SK-N-SH treated with all-trans-retinoic acid at 6 μM for 48 hours (cell line): Measurements from ENCODE around the gene ERBIN.

Experiments used
- ATAC-seq: fragments of 200-7000 bp; cut with Tn5 transposase; 3 replicates; pipeline ENCODE4 v1.9.1; 2020; ENCODE audit warnings: mild to moderate bottlenecking, moderate library complexity
- BACH2 ChIP-seq: fragments of 250-450 bp; sonication (Bioruptor Pico); IDR thresholded peaks from 2 replicates; pipeline ENCODE4 v1.9.0; 2021; ENCODE audit warnings: mild to moderate bottlenecking, borderline replicate concordance
- CREB5 ChIP-seq: fragments of 250-450 bp; sonication (Bioruptor Pico); IDR thresholded peaks from 2 replicates; pipeline ENCODE4 v1.5.1; 2020; ENCODE audit warnings: low read depth, mild to moderate bottlenecking, moderate library complexity
- CSDC2 ChIP-seq: fragments of 250-450 bp; sonication (Bioruptor Pico); IDR thresholded peaks from 2 replicates; pipeline ENCODE4 v1.5.0; 2020; ENCODE audit warnings: mild to moderate bottlenecking, moderate library complexity
- ESRRG ChIP-seq: fragments of 250-450 bp; sonication (Bioruptor Pico); IDR thresholded peaks from 2 replicates; pipeline ENCODE4 v1.6.1; 2021; ENCODE audit warnings: mild to moderate bottlenecking
- ISL1 ChIP-seq: fragments of 250-450 bp; sonication (Bioruptor Pico); IDR thresholded peaks from 2 replicates; pipeline ENCODE4 v2.1.2; 2022; ENCODE audit warnings: mild to moderate bottlenecking, moderate library complexity
- OSR1 ChIP-seq: fragments of 250-450 bp; sonication (Bioruptor Pico); IDR thresholded peaks from 2 replicates; pipeline ENCODE4 v1.8.0; 2022; ENCODE audit warnings: moderate library complexity, mild to moderate bottlenecking, inconsistent platforms
- POU6F1 ChIP-seq: fragments of 250-450 bp; sonication (Bioruptor Pico); IDR thresholded peaks from 2 replicates; pipeline ENCODE4 v1.8.0; 2021; ENCODE audit warnings: low read depth, mild to moderate bottlenecking, moderate library complexity, borderline replicate concordance
- PPARA ChIP-seq: fragments of 250-450 bp; sonication (Bioruptor Pico); IDR thresholded peaks from 2 replicates; pipeline ENCODE4 v1.5.0; 2020; ENCODE audit warnings: mild to moderate bottlenecking, borderline replicate concordance
- SNAI2 ChIP-seq: fragments of 250-450 bp; sonication (Bioruptor Pico); IDR thresholded peaks from 2 replicates; pipeline ENCODE4 v1.5.0; 2020; ENCODE audit warnings: mild to moderate bottlenecking, moderate library complexity
- TCF4 ChIP-seq: fragments of 250-450 bp; sonication (Bioruptor Pico); IDR thresholded peaks from 2 replicates; pipeline ENCODE4 v1.8.0; 2021; ENCODE audit warnings: mild to moderate bottlenecking, moderate library complexity, borderline replicate concordance
- TOX ChIP-seq: fragments of 250-450 bp; sonication (Bioruptor Pico); IDR thresholded peaks from 2 replicates; pipeline ENCODE4 v1.8.0; 2021; ENCODE audit warnings: mild to moderate bottlenecking, moderate library complexity, borderline replicate concordance
- TSHZ2 ChIP-seq: fragments of 250-450 bp; sonication (Bioruptor Pico); IDR thresholded peaks from 2 replicates; pipeline ENCODE4 v1.5.0; 2020; ENCODE audit warnings: mild to moderate bottlenecking, moderate library complexity
- ZC3H10 ChIP-seq: fragments of 250-450 bp; sonication (Bioruptor Pico); IDR thresholded peaks from 2 replicates; pipeline ENCODE4 v1.5.1; 2021; ENCODE audit warnings: mild to moderate bottlenecking, moderate library complexity
- ZFP3 ChIP-seq: fragments of 250-450 bp; sonication (Bioruptor Pico); IDR thresholded peaks from 2 replicates; pipeline ENCODE4 v1.5.0; 2020; ENCODE audit warnings: mild to moderate bottlenecking, moderate library complexity
- ZFP30 ChIP-seq: fragments of 450-650 bp; formaldehyde crosslinking; IDR thresholded peaks from 2 replicates; pipeline ENCODE4 v1.5.0; 2022; ENCODE audit warnings: mild to moderate bottlenecking, moderate library complexity
- ZNF565 ChIP-seq: fragments of 450-650 bp; formaldehyde crosslinking; conservative IDR thresholded peaks from 2 replicates; pipeline ENCODE4 v1.5.0; 2020; ENCODE audit warnings: low read depth, mild to moderate bottlenecking, moderate library complexity
- ZNF70 ChIP-seq: fragments of 450-650 bp; formaldehyde crosslinking; IDR thresholded peaks from 2 replicates; pipeline ENCODE4 v1.5.0; 2020; ENCODE audit warnings: mild to moderate bottlenecking, moderate library complexity
- ZNF8 ChIP-seq: fragments of 450-650 bp; formaldehyde crosslinking; IDR thresholded peaks from 2 replicates; pipeline ENCODE4 v1.5.0; 2020; ENCODE audit warnings: mild to moderate bottlenecking, moderate library complexity
- TF ChIP-seq, protein P1 (sequence below): fragments of 250-450 bp; sonication (Bioruptor Pico); IDR thresholded peaks from 2 replicates; pipeline ENCODE4 v1.5.1; 2021; ENCODE audit warnings: mild to moderate bottlenecking, moderate library complexity

ERBIN gene

DNA sequence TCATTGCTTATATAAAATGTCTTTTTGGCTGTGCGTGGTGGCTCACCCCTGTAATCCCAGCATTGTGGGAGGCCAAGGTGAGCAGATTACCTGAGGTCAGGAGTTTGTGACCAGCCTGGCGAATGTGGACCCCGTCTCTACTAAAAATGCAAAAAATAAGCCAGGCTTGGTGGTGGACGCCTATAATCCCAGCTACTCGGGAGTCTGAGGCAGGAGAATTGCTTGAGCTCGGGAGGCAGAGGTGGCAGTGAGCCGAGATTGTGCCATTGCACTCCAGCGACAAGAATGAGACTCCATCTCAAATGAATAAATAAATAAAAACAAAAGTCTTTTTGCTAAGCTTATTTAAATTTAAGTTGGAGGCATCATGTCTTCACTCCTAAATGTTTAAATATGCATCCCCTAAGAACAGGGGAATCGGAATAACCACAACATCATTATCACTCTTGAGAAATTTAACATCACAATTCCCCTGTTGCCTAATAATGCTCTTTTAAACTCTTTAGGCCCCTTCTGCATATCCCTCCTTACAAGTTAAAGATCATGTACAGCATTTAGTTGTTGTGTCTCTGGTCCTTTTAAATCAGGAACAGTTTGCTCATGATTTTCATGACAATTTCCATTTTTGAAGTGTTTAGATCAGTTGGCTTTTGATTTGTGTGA, 72.8 kb downstream of the ERBIN start (continued):
- TF ChIP-seq, protein P1, sequence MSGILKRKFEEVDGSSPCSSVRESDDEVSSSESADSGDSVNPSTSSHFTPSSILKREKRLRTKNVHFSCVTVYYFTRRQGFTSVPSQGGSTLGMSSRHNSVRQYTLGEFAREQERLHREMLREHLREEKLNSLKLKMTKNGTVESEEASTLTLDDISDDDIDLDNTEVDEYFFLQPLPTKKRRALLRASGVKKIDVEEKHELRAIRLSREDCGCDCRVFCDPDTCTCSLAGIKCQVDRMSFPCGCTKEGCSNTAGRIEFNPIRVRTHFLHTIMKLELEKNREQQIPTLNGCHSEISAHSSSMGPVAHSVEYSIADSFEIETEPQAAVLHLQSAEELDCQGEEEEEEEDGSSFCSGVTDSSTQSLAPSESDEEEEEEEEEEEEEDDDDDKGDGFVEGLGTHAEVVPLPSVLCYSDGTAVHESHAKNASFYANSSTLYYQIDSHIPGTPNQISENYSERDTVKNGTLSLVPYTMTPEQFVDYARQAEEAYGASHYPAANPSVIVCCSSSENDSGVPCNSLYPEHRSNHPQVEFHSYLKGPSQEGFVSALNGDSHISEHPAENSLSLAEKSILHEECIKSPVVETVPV (CRISPR knock-in tag): no peak
- TF ChIP-seq ZNF70 (no peak), BACH2 (CRISPR knock-in tag) (no peak), TSHZ2 (CRISPR knock-in tag) (no peak), OSR1 (CRISPR knock-in tag) (no peak), ZNF565 (no peak)

- no peak for ATAC-seq
- no peak for TF ChIP-seq ESRRG
- TF ChIP-seq ZNF8 (CRISPR knock-in tag): no peak
- no peak for TF ChIP-seq CREB5 (CRISPR knock-in tag)
- TF ChIP-seq ZC3H10 (CRISPR knock-in tag): no peak
- TF ChIP-seq TCF4 (CRISPR knock-in tag): no peak
- TF ChIP-seq SNAI2 (CRISPR knock-in tag): no peak
- TF ChIP-seq ZNF565: no peak
- TF ChIP-seq, protein P1 (CRISPR knock-in tag): no peak
- TF ChIP-seq CSDC2 (CRISPR knock-in tag): no peak
- no peak for TF ChIP-seq PPARA (CRISPR knock-in tag)
- no peak for TF ChIP-seq ZNF70
- no peak for TF ChIP-seq TSHZ2 (CRISPR knock-in tag)
- TF ChIP-seq ISL1: no peak
- no peak for TF ChIP-seq POU6F1
- TF ChIP-seq TOX (CRISPR knock-in tag): no peak
- TF ChIP-seq ZFP30 (CRISPR knock-in tag): no peak
- TF ChIP-seq OSR1 (CRISPR knock-in tag): no peak
- no peak for TF ChIP-seq ZFP3 (CRISPR knock-in tag)
- TF ChIP-seq, all 23 proteins: peak for 0
Measured at GRCh38 chr5:66001952-66002351, 75.6 kb downstream of the ERBIN start.
